Central memory CD4-positive, alpha-beta T cell (primary cell): ENCODE data around the gene MEDAG.

Experiments used
- DNase-seq: peaks from one replicate; pipeline ENCODE4 v3.0.0; 2022

The MEDAG gene

DNA sequence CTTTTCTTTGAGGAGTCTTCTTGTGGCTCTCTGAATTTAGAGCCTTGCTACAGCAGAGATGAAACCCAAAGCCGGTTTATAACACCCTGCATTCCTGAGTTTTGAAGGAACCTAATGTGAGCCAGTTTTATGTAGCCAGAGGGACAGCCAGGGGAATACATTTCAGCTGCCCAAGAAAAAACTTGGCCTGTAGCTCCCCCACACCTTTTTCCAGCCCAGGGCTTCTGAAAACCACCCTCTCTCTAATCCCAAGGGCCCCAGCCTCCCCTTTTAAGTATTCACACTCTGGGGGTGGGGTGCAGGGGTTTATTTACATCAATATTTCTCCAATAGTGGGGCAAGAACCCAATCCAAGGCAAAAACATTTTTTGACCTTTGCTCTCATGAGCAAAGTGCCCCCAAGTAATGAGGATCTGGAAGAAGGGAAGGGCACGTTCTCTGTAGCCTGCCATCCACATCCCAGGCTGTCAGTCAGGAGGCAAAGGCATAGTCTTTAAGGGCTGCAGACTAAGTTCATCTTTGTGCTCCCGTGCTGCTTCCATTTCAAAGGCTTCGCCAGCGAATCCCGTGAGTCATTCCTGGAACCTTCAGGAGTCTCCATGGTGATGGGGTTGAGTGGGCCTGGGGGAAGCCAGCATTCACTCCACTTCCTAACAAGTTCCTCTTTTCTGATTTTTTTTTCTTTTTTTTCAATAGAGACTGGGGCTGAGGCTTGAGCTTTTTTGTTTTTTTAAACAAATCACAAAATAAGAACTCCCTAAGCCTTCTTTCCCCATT is 33.2 kb upstream of the MEDAG start:
- no peak for DNase-seq

- no peak for DNase-seq
These were observed 32.6 kb upstream of the MEDAG start for GRCh38 chr13:30873499-30873898.

- no peak for DNase-seq
These were observed 32.0 kb upstream of the MEDAG start for GRCh38 chr13:30874111-30874510.

DNA sequence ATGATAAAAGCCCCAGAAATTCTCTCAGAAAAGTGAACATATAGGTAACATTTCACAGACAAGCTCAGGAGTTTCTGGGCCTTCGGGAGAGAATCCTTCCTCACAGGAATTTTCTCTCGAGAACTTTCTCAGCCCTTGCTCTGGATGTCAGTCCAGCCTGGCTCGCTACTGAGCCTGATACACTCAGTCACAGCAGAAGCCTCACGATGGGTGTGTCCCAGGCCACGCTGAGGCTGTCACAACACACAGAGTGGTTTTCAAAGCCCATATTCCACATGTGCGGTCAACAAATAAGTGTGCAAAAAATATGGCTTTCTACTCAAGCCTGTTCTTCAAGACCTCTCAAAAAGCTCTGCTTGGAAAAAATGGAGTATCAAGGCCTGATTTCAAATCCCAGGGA is 31.5 kb upstream of the MEDAG start:
- DNase-seq: no peak

GRCh38 chr13:30877335-30877734 is 28.7 kb upstream of the MEDAG start:
- DNase-seq: no peak

DNA sequence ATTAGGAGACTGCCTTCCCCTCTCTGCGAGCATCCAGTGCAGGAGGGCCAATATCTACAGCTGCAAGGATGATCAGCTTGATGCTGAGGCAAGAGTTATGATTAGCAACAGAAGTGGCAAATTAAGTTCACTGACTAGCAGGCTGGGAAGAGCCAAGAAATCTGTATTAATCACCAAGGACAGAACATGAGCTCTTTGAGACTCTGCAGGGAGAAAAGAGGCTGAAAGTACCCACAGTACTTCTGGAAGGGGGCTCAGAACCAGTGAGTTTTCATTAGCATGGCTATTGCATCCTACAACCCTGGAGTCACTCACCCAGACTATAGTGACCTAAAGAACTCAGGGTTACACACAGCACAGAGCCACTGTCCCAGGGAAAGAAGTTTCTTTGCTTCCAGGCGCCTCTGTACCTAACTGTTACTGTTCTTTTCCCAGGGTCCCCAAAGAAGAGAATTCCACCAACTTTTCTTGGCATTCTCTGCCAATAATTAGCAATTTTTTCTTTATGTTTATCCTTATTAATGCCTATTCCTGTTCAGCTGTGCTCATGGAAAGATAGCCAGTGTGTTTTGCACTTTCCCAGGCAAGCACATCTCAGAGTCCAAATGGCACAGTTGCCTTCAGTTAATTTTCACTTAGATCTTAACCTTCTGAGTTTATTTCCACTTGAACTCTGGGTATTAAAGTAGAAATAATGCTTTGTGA is 25.8 kb upstream of the MEDAG start:
- DNase-seq: no peak

DNA sequence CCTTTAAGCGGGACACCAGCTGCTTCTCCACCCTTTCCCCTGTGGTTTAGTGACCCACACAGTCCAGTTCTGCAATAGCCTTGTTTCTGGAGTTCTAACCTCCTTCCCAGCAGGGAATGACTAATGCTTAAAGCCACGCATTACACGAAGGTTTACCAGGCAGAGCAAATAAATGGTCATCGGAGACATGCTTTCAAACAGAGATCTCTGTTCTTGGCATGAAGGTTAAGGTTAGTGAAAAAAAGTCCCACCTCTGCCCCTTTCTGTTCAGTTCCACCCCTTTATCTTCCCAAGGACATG is 25.3 kb upstream of the MEDAG start:
- no peak for DNase-seq

- DNase-seq: no peak
These were observed 24.9 kb upstream of the MEDAG start for GRCh38 chr13:30881191-30881651.

DNA sequence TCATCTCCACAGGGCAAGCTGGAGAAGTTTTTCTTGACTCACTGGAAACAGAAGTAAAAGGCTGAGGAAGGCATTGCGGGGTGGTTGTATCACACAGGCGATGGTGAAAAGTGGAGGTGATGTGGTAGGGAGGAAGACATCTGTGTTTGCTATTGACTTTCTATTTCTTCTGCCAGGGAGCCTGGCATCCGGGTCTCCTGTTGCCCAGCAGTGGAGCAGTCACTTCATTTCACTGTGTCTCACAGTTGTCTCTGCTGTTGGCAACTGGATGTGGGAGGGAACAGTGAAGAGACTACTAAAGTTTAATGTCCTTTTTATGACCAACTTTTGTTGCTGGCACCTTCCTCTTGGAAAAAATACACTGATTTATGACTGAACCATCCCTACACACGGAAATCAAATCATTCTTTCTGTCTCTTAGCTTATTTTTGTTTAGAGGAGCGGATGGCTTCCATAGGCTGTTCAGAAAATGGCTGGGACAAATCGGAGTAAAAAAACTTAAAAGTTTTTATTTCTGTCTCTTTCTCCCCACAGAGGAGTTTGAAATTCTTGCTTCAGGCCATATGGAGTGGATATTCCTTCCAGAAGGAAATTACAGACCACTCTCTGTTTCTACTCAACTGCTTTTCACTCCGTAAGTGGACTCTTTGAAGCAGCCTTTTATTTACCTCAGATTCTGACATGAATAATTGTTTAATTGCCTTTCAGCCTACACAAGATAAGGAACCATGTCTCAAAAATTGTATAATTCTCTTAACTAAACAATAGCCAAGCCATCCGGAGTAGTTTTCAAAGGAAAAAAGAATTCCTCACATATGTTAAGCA is 23.8 kb upstream of the MEDAG start:
- DNase-seq: no peak

- DNase-seq: no peak
These were observed 22.9 kb upstream of the MEDAG start for GRCh38 chr13:30882996-30883766.

DNA sequence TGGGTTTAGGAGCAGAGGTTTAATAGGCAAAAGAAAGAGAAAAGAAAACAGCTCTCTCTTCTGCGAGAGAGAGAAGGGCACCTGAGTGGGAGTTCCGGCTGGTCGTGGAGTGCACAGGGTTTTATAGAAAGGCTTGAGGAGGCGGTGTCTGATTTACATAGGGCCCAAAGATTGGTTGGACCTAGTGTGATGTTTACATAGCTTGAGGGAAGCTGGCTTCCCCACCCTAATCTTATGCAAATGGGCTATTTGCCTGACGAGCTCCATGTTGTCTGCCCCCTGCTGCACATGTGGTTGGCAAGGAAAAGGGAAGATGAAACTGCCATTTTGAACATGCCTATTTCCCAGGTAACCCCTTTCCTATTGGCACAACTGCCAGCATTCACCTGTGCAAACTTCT is 21.5 kb upstream of the MEDAG start:
- no peak for DNase-seq

- DNase-seq: no peak
These were observed 16.8 kb upstream of the MEDAG start for GRCh38 chr13:30889196-30889690.

GRCh38 chr13:30892966-30893365 is 13.1 kb upstream of the MEDAG start:
- no peak for DNase-seq

GRCh38 chr13:30895773-30896172 is 10.3 kb upstream of the MEDAG start:
- DNase-seq: no peak

DNA sequence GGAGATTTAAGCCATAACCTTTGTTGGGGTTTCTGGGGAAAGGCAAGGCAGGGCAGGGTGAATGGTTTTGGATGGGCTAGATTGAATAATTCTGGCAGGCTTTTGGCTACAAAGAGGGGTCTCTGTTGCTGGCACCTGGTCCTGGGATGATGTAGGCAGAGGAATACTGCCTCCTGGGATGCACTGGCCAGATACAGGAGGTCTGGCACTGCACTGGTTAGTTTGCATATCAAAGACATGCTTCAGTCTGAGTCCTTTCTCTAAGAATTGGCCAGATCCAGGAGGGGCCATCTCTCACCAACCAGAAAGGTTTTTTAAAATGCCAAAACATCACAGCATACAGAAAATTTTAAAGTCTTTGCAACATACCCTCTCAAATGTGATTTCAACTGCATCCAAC is 8.0 kb upstream of the MEDAG start:
- DNase-seq: no peak

GRCh38 chr13:30898678-30899241 is 7.3 kb upstream of the MEDAG start:
- DNase-seq: no peak

DNA sequence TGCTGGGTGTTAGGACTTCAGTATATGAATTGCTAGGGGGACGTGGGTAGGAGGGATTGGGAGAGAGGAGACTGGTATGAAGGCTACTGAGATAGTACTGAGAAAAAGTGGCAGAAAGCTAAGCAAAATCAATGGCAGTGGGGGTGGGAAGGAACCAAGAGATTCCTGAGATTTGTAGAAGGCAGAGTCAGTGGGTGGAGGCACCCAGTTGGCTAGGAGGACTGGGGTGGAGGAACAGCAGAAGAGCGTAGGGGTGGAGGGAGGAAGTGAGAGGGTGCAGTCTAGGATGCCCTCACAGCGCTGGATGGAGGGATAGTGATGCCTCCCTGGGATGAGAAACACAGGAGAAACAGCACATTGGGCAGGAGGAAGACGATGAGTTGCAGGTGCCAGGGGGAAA is 5.6 kb upstream of the MEDAG start:
- DNase-seq: no peak

DNA sequence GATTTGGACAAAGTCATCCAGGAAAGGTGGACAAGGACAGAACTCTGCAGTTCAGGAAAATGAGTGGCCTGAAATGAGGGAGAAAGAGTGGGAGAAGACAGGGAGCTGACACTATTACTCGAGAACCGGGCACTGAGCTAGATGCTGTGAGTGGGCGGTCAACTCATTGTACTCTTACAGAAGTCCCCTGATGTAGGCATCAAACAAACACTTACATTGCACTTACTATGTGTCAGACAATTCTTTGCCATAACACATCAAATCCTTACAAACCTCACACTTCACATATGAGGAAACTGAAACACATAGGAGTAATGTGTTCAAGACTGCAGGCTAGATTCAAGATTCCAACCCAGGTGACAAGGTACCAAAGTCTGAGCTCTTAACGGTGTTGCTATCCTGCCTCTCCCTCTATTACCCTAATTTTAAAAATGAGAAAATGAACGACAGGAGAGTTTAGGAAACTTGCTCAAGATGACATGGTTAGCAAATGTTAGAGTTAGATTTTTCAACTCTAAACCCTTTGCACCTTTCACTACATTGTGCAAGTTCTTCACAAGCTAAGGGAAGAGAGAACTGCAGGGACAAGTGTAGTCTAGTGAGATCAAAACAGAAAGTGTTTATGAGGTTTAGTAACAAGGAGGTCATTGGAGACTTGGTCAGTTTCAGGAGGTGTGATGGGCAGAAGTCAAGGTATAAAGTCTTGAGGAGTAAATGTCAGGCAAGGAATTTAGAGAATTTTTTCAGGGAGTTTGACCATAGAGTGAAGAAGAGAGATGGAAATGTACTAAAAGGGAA is 4.9 kb upstream of the MEDAG start:
- no peak for DNase-seq

GRCh38 chr13:30904043-30904442 is 2.0 kb upstream of the MEDAG start:
- DNase-seq: no peak

GRCh38 chr13:30906411-30907051 is 460 bp downstream of the MEDAG start:
- no peak for DNase-seq
